Rectal smooth muscle tissue (tissue), 1 donor: ENCODE measurements around the gene OSBPL3.
"Not testable (repeated sequence)": the region's sequence is repeated elsewhere in the genome, so short reads cannot be mapped to it uniquely, and the experiment has no call there.

Source experiments
- H3K27ac ChIP-seq: one replicate; pipeline ENCODE4 v1.7.0; 2013; ENCODE audit warnings: low read depth, low read length, inconsistent platforms
- H3K27me3 ChIP-seq: one replicate; pipeline ENCODE4 v1.7.0; 2013; ENCODE audit warnings: low read length; ENCODE audit not compliant: control insufficient read depth, insufficient read depth
- H3K36me3 ChIP-seq: one replicate; pipeline ENCODE4 v1.7.0; 2013; ENCODE audit warnings: low read length; ENCODE audit not compliant: control insufficient read depth, insufficient read depth
- H3K4me1 ChIP-seq: one replicate; pipeline ENCODE4 v1.7.0; 2013; ENCODE audit warnings: low read length; ENCODE audit not compliant: control insufficient read depth, insufficient read depth
- H3K4me3 ChIP-seq: one replicate; pipeline ENCODE4 v1.7.0; 2013; ENCODE audit warnings: low read length
- H3K9ac ChIP-seq: one replicate; pipeline ENCODE4 v1.7.0; 2013; ENCODE audit warnings: low read length

OSBPL3 gene

DNA sequence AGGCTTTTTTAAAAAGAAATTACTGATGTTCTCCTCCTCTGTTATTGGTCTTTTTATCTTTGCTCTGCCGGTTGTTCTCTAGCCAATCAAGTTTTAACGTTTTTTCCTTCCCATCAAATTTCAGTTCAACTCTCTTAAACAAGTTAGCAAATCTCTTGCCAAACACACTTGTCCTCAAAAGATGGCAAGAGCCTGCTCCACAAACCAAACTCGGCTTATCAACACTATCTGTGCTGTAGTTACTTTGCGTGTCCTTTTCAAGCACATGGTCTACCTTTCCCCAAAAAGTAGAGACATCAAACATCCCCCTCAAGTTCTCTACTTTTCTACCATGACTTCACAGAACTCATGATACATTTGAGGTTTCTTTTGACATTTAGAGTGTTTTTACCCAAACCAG, 71.3 kb downstream of the OSBPL3 start:
- Histone ChIP-seq H3K4me1 (no peaks in the 10 kb centered on the region), H3K4me3 (no peak overlapping the region), H3K9ac (no peak overlapping the region), H3K27ac (no peak overlapping the region), H3K36me3 (no peaks in the 10 kb centered on the region), H3K27me3 (no peaks in the 10 kb centered on the region)

DNA sequence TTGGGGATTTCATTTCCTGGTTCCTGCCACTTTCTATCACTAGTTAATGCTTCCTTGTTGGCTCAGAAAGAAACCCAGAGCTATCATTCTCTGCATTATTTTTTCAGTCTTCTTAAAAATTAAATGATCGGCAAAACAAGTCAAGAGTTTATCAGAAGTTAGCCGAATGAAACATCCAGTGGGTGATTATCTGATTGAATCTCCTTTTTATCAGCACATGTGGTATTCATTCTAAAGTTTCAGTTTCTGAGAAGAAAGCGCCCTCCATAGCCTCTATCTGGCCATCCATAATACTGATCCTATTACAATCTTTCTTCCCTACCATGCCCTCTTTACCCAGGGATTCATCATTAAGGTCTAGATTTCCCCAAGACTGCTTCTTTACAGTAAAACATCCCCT, 71.8 kb downstream of the OSBPL3 start:
- Histone ChIP-seq H3K36me3 (no peaks in the 10 kb centered on the region), H3K4me3 (no peak overlapping the region), H3K27me3 (no peaks in the 10 kb centered on the region), H3K27ac (no peak overlapping the region), H3K9ac (no peak overlapping the region), H3K4me1 (no peaks in the 10 kb centered on the region)

DNA sequence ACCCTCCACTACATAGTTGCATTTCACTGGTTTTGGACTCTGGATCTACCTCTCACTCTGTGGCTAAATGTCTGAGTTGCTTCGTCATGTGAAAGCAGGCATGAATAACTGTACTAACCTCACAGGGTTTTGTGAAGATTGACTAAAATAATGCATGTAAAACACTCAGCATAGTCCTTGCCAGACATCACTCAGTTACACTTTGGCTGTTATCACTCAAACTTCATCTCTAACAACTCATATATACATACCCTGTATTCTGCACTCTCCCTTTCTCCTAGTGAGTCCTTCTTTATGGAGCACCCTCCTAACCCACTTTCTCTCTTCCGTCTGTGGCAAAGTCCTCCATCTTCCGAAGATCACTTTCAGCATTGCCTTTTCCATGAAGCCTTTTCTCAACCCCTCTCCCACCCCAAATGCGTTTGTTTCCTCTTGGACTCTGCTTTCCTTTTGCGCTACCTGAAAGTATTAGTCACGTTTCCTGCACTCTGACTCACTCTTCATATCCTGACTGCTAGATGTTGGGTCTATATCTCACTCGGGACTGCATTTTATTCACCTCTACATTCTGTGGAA, 72.6 kb downstream of the OSBPL3 start:
- H3K4me1 ChIP-seq, result no peaks in the 10 kb centered on the region
- H3K9ac ChIP-seq, result no peak overlapping the region
- no peaks in the 10 kb centered on the region for H3K36me3 ChIP-seq
- no peaks in the 10 kb centered on the region for H3K27me3 ChIP-seq
- H3K27ac ChIP-seq, result no peak overlapping the region
- no peak overlapping the region for H3K4me3 ChIP-seq

DNA sequence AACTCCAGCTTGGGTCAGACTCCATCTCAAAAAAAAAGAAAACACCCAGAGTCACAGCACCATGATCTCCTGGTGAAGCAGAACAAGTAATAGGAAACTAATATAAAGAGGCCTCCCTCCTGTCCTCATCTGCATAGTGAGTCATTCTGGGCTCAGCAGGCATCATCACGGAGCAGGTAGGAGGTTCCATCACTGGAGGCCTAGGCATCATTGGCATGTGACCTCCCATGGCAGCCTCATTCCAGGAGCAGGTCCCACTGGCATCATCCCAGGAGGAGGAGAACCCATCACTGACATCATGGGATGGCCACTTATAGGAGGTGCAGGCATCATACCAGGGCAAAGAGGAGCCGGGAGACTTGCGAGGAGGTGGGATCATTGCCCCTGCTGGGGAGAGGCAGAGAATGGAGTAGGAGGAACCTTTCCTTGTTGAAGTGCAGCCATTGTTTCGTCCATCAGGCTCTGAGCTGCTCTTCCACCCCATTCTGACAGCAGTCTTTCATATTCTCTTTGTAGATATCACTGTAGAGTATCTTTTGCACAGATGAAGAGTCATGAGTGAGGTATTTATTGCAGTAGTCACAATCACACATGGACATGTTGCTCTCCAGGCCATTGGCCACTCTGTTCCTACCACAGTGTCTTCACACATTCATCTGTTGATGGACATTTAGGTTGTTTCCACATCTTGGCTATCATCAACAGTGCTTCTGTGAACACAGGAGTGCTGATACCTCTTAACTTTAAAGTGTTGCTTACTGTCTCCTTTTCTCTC, 73.8 kb downstream of the OSBPL3 start:
- no peak overlapping the region for H3K9ac ChIP-seq
- no peak overlapping the region for H3K4me3 ChIP-seq
- no peaks in the 10 kb centered on the region for H3K36me3 ChIP-seq
- no peak overlapping the region for H3K27ac ChIP-seq
- no peaks in the 10 kb centered on the region for H3K27me3 ChIP-seq
- no peaks in the 10 kb centered on the region for H3K4me1 ChIP-seq

DNA sequence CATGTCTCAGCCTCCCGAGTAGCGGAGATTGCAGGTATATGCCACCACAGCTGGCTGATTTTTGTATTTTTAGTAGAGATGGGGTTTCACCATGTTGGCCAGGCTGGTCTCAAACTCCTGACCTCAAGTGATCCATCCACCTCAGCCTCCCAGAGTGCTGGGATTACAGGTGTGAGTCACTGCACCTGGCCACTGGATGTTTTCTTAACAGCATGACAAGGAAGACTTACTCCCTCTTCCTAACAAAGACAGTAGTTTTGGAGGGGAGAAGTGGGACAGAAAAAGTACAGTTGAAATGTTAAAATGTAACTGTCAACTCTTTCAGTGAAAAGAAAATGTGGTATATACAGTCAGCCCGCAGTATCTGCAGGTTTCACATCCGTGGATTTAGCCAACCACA, 76.0 kb downstream of the OSBPL3 start:
- H3K27me3 ChIP-seq, H3K9ac ChIP-seq, H3K4me1 ChIP-seq, H3K27ac ChIP-seq, H3K36me3 ChIP-seq, H3K4me3 ChIP-seq: not testable (repeated sequence)

DNA sequence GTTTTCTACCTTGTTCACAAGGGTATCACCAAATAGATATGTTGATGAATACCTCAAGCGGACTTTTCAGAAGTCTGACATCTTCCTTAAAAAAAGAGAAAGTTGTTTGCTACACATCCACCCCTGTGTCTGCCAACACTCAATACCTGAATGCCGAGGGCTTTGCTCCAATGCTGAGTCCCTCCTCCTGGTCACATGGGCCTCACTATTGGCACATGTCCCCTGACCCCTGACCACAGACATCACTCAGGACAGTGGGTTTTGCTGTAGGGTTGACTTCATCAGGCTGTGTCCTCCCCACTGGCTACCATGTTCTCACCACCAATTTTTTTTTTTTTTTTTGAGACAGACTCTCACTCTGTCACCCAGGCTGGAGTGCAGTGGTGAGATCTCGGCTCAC, 76.4 kb downstream of the OSBPL3 start:
- no peak overlapping the region for H3K4me3 ChIP-seq
- H3K4me1 ChIP-seq, result no peaks in the 10 kb centered on the region
- no peak overlapping the region for H3K27ac ChIP-seq
- H3K36me3 ChIP-seq, result no peaks in the 10 kb centered on the region
- no peak overlapping the region for H3K9ac ChIP-seq
- H3K27me3 ChIP-seq, result no peaks in the 10 kb centered on the region

DNA sequence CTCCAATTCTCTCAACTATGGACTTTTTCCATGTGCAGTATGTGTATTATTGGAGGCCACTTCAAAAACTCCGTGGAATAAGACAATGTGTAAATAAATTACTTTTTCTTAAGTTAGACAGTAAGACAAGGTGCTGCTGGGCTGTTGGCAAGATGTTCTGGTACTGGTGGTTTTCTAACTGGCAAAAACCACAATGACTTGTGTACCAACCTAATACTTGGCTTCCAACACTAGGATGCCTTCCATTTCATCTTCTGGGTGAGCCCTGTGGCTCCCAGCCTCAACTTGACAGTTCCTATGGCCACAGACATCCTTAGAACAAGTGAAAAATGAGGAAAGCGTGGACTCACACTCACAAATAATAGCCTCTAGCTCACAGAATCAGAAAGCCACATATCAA, 77.0 kb downstream of the OSBPL3 start:
- Histone ChIP-seq H3K4me1 (no peaks in the 10 kb centered on the region), H3K9ac (no peak overlapping the region), H3K36me3 (no peaks in the 10 kb centered on the region), H3K27ac (no peak overlapping the region), H3K27me3 (no peaks in the 10 kb centered on the region), H3K4me3 (no peak overlapping the region)

DNA sequence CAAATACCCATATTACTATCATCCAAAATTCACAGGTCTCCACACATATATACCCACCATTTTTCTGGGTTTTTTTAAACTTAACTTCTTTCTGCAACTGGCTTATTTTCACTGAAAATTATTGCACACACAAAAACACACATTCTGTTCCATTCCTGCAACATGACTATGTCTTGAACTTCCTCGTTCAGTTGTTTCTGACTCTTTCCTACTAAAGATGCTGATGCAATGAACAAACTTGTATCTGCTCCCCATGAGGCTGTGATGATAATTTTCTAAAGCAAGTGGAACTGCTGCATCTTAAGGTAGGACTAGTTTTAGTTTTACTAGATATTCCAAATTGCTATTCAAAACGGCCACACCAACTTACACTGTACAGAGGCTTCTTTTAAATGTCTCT, 77.7 kb downstream of the OSBPL3 start:
- Histone ChIP-seq H3K4me1 (no peaks in the 10 kb centered on the region), H3K27ac (no peak overlapping the region), H3K9ac (no peak overlapping the region), H3K36me3 (no peaks in the 10 kb centered on the region), H3K27me3 (no peaks in the 10 kb centered on the region), H3K4me3 (no peak overlapping the region)

DNA sequence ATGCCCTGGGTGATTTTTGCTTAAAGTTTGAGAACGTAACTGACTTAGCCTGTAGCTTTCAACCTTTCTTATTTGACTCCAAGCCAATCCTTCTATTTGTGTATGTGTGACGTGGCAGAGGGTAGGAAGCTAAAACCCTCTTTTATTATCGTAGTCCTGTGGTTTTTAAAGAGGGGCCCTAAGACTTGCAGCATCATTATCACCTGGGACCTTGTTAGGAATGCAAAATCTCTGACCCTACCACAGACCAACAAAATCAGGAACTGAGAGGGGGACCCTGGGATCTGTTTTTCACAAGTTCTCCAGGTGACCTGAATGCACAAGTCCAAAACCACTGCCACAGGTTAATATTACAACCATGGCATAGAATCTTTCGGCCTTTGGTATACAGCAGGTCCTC, 80.1 kb downstream of the OSBPL3 start:
- Histone ChIP-seq H3K4me1 (no peaks in the 10 kb centered on the region), H3K36me3 (no peaks in the 10 kb centered on the region), H3K4me3 (no peak overlapping the region), H3K27me3 (no peaks in the 10 kb centered on the region), H3K9ac (no peak overlapping the region), H3K27ac (no peak overlapping the region)

DNA sequence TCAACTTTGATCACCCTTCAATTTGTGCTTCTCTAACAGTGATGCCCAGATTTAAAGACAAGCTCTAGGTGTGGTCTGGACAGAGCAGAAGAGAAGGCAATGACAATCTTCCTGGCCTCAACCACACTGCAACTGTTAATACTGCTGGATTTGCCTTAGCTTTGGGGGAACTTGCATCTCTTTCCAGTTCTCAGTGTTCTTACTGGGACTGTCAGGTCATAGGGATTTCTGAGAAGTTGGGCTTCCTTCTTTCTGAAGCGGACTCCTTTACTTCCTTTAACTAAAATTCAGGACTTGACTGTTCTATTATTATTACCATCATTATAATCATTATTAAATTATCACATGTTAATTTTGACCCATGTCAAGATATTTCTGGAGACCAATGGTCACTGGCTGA, 80.8 kb downstream of the OSBPL3 start:
- H3K4me1 ChIP-seq, result no peaks in the 10 kb centered on the region
- H3K4me3 ChIP-seq, result no peak overlapping the region
- no peaks in the 10 kb centered on the region for H3K36me3 ChIP-seq
- H3K9ac ChIP-seq, result no peak overlapping the region
- no peaks in the 10 kb centered on the region for H3K27me3 ChIP-seq
- no peak overlapping the region for H3K27ac ChIP-seq

DNA sequence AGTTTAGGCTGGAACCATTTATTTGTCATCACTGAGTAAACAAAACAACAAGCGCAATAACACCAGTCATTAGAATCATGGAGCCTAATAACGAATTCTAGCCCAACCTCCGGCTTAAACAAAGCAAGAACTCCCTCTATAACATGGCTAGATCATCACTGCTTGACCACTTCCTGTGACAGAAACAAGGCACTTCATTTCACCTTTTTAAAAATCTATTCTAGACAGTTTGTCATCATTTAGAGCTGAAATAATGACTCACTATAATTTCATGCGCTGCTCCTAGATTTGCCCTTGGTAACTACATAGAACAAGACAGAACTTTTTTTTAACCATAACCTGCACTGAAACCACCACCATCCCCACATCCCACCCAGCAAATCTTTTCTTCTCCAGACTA, 81.3 kb downstream of the OSBPL3 start:
- no peaks in the 10 kb centered on the region for H3K27me3 ChIP-seq
- no peaks in the 10 kb centered on the region for H3K4me1 ChIP-seq
- H3K9ac ChIP-seq, result no peak overlapping the region
- no peak overlapping the region for H3K27ac ChIP-seq
- H3K4me3 ChIP-seq, result no peak overlapping the region
- no peaks in the 10 kb centered on the region for H3K36me3 ChIP-seq

DNA sequence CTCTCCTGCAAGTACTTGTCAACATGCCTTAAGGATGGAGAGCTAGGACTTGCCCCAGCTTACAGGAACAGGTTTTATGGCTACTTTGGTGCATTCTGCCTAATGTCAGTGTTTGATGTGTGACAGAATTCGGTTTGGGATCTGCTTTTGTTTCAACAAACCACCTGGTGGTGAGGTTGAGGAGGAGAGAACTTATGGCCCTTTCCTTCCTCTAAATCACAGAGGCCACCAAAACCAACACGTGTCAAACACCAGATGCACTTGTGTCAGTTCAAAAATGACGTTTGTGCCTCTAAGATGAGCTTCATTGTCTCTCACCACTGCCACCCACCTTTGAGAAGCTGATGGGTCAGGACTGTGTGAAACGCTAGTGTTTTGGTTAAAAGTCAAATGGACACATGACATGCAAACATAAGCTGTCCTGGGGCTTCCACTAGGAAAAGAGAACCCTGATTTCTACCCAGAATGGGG, 83.9 kb downstream of the OSBPL3 start:
- Histone ChIP-seq H3K4me1 (no peaks in the 10 kb centered on the region), H3K4me3 (no peak overlapping the region), H3K36me3 (no peaks in the 10 kb centered on the region), H3K27me3 (no peaks in the 10 kb centered on the region), H3K27ac (no peak overlapping the region), H3K9ac (no peak overlapping the region)
